Naive thymus-derived CD8-positive, alpha-beta T cell (primary cell): ENCODE measurements around the gene HAUS2. TPM values are rescaled to one million over a fixed set of nuclear protein-coding genes. Genes with fewer than 3 reads are reported as not detected.
"Not testable (repeated sequence)": the region's sequence is repeated elsewhere in the genome, so short reads cannot be mapped to it uniquely, and the experiment has no call there.

Experiments
- ATAC-seq, 2 donors: fragments of 150-1000 bp; cut with Tn5 transposase in 1 of 2; sonication (Bioruptor Pico), chemical (Tn5 transposase) in 1 of 2; 1 replicate in 1 of 2; 2 replicates in 1 of 2; pipeline ENCODE4 v1.10.0; 2021; ENCODE audit warnings: mild to moderate bottlenecking in 2 of 2, moderate library complexity in 2 of 2
- POLR2A ChIA-PET: fragments of 350-600 bp; sonication (Branson Sonifier 250); formaldehyde crosslinking; loops from one replicate; lab custom pipeline; 2021; ENCODE audit warnings: antibody characterized with exemption; lab: Charles Lee
- DNase-seq, 10 donors: peaks; one replicate each; pipeline versions ENCODE4 v3.0.0 to v3.0.0-alpha.2; 2020 to 2022
- H3K27ac Mint-ChIP-seq, 10 donors: one replicate each; pipeline ENCODE4 v1.8.0; 2020 to 2022; ENCODE audit warnings: mild to moderate bottlenecking in 10 of 10, mixed read lengths in 10 of 10, moderate library complexity in 4 of 10, inconsistent platforms in 1 of 10
- H3K27me3 Mint-ChIP-seq, 5 donors: one replicate each; pipeline ENCODE4 v1.8.0; 2021 to 2022; ENCODE audit warnings: mixed read lengths in 5 of 5
- H3K36me3 Mint-ChIP-seq, 3 donors: one replicate each; pipeline ENCODE4 v1.8.0; 2020 to 2022; ENCODE audit warnings: mixed read lengths in 3 of 3, mild to moderate bottlenecking in 2 of 3, inconsistent platforms in 1 of 3
- H3K4me1 Mint-ChIP-seq, 4 donors: one replicate each; pipeline ENCODE4 v1.8.0; 2021 to 2022; ENCODE audit warnings: mixed read lengths in 4 of 4
- H3K4me3 Mint-ChIP-seq, 10 donors: one replicate each; pipeline ENCODE4 v1.8.0; 2020 to 2022; ENCODE audit warnings: mild to moderate bottlenecking in 10 of 10, mixed read lengths in 10 of 10, moderate library complexity in 6 of 10, inconsistent platforms in 1 of 10
- H3K9me3 Mint-ChIP-seq, 9 donors: one replicate each; pipeline ENCODE4 v1.8.0; 2020 to 2022; ENCODE audit warnings: mixed read lengths in 9 of 9, mild to moderate bottlenecking in 3 of 9, inconsistent platforms in 1 of 9, moderate library complexity in 1 of 9
- polyA plus RNA-seq, 3 donors: library from polyadenylated mRNA; unstranded; fragments of 300-500 nt; fragmentation: Illumina TruSeq; gene quantifications; one replicate each; pipeline ENCODE4 v1.2.3, GENCODE V29; 2021
- total RNA-seq, 8 experiments: library from RNA in 2 of 8; stranded (reverse) in 2 of 8; gene quantifications; one replicate each; pipeline ENCODE4 v1.2.3 and lab custom pipeline; 2021 to 2026

The HAUS2 gene
- total and polyA plus RNA-seq, 5 experiments from 2014 or later: 19.1 to 25.4 (median 21.1) TPM

DNA sequence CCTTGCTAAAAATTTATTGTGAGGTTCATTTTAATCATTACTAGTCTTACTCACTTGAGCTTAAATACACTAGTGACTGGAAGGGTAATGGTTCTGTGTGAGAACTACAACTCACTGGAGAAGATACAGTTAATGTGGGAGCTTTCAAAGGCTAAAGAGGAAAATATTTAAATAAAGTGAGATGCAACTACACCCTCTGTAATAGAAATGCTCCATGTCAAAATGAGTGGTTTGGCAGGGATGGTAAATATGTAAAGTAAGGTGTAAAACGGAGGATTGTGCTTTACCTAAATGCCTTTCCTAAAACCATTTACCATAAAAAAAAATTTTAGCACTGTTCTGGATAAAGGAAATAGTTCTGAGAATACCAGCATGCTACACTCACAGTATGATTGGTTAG lies 15.4 kb upstream of the HAUS2 start:
- H3K27me3 Mint-ChIP-seq: no peaks in the 10 kb centered on the region
- no peak overlapping the region for H3K4me3 Mint-ChIP-seq
- ATAC-seq (no peak), DNase-seq (no peak)
- peak overlapping the region in 1 of 10 donors; percentile 53 for H3K27ac Mint-ChIP-seq
- H3K4me1 Mint-ChIP-seq: no peaks in the 10 kb centered on the region
- H3K9me3 Mint-ChIP-seq: no peaks in the 10 kb centered on the region
- POLR2A ChIA-PET: interaction anchor here (1.1 kb wide), 1 partner anchor 48 kb away, joined by 4 read pairs; no protein-coding TSS in a partner anchor
- peaks cover 0 to 49% (median 4%) of the 10 kb centered on the region in 3 donors for H3K36me3 Mint-ChIP-seq

DNA sequence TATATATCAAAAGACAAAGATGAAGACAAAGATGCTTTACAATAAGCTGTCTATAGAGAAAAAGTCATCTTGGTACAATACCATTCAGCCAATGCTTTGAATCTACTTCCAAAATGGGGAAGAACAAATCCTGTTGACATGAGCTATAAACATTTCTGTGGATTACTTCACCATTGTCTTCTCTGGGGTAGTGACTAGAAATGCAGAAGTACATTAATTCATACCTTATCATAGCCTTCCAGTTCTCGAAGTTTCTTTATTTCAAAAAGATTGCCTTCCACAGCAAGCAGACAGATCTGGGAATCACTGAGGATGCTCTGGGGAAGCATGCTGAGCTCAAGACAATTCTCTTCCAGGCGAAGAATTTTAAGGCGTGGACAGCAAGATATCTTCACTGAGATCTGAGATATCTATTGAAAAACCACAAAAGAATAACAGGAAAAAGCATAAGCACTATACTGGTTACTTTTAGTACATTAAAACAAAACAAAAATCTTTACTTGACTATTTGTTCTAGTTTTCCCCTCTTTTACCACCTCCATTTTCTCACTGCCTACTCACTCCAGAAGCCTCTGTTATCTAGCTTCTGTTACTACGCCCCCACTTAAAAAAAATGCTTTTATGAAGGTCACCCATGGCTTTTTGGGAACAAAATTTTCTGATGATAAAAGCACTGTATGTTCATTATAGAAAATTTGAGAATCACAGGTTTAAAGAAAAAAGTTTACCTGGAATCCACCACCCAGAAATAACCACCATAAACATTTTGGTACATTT lies 3.6 kb upstream of the HAUS2 start:
- Mint-ChIP-seq H3K4me1 (peaks cover 25 to 41% (median 37%) of the 10 kb centered on the region in 4 donors), H3K27ac (peak overlapping the region in 5 of 10 donors; percentile 3 to 75 (median 40)), H3K36me3 (peaks cover 0 to 43% (median 6%) of the 10 kb centered on the region in 3 donors), H3K27me3 (no peaks in the 10 kb centered on the region), H3K9me3 (no peaks in the 10 kb centered on the region), H3K4me3 (no peak overlapping the region)
- POLR2A ChIA-PET: no interaction called here
- DNase-seq (no peak), ATAC-seq (no peak)

DNA sequence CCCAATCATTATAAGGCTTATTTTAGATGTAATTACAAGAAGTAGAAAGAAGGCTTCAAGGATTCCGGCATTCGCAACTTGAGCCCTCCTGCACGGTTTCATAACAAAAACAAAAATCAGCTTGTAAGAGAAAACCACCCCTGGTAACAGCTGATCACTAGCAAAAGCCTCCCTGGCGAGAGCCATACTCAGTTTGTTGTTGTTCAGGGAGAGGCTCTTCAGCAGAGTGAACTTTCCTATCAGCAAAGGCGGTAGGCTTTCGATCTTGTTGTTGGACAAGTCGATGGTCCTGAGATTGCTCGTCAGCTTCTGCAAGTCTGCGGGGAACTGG lies 755 bp upstream of the HAUS2 start:
- ATAC-seq (peak in 1 of 2 donors; percentile 6), DNase-seq (peak in 1 of 10 donors; percentile 36)
- Mint-ChIP-seq H3K4me1 (peaks cover 25 to 57% (median 49%) of the 10 kb centered on the region in 4 donors), H3K9me3 (no peaks in the 10 kb centered on the region), H3K4me3 (peak overlapping the region; percentile 92 to 99 (median 95)), H3K27ac (peak overlapping the region; percentile 75 to 99 (median 98)), H3K36me3 (peaks cover 0 to 29% (median 6%) of the 10 kb centered on the region in 3 donors), H3K27me3 (no peaks in the 10 kb centered on the region)
- POLR2A ChIA-PET: interaction anchor here (0.6 to 4.0 kb wide), 9 partner anchors 26 to 66 kb away, joined by 3 to 25 read pairs (median 7); partner anchors contain the start of genes STARD9 and ZNF106

DNA sequence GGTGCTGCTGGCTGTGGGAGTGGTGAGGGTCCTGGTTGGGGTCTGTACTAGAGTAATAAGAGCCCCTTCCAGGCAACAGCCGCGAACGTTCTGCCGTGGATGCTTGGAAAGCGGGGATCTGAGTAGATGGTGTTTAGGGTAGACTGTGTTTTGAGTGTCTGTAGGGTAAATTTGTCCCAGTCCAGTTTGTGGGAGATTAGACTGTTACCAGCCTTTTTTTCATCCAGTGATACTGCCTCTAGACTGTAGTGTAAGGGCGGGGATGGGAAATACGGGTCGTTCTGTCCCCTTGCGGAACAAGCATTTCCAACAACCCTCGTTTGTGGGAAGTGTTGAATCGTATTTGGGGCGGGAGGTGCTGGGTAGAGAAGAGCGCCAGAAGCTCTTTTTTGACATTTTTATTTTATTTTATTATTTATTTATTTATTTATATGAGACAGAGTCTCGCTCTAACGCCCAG lies 424 bp downstream of the HAUS2 start:
- Mint-ChIP-seq H3K27ac (peak overlapping the region; percentile 93 to 99 (median 98)), H3K27me3 (no peaks in the 10 kb centered on the region), H3K4me1 (peaks cover 28 to 66% (median 53%) of the 10 kb centered on the region in 4 donors), H3K36me3 (peaks cover 0 to 24% (median under 1%) of the 10 kb centered on the region in 3 donors), H3K9me3 (no peaks in the 10 kb centered on the region), H3K4me3 (peak overlapping the region; percentile 92 to 99 (median 95))
- POLR2A ChIA-PET: interaction anchor here (0.8 to 4.0 kb wide), 10 partner anchors 9 to 117 kb away, joined by 3 to 25 read pairs (median 6); partner anchors contain the start of genes SNAP23, STARD9 and ZNF106
- ATAC-seq (peak; percentile 38 to 62), DNase-seq (peak in 1 of 10 donors; percentile 7)

DNA sequence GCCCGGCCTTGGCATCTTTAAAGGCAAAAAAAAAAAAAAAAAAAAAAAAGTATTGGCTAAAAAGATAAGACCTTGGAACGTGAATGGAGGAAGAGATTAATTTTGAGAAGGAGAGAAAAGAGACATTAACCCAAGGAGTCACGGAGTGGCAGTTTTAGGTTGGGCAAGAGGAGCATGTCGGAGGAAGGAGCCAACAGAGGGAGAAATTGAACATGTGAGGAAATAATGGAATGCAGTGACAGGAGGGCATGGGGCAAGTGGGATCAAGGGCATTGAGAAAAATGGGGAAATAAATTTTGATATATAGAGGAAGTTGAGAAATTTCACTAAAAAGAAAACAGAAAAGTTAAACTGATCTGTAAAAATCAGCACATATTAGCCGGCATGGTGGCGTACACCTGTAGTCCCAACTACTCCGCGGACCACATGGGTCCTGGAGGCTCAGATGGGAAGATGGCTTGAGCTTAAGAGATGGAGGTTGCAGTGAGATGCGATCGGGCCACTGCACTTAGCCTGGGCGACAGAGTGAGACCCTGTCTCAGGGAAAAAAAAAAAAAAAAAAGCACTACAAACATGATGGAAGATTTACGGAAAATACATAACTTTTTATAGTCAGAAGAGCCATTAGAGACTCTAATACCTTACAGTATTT lies 1.2 kb downstream of the HAUS2 start:
- DNase-seq (no peak), ATAC-seq (no peak)
- Mint-ChIP-seq H3K9me3 (no peaks in the 10 kb centered on the region), H3K27ac (peak overlapping the region; percentile 36 to 98 (median 88)), H3K4me1 (peaks cover 28 to 66% (median 55%) of the 10 kb centered on the region in 4 donors), H3K36me3 (peaks cover 0 to 19% (median 0%) of the 10 kb centered on the region in 3 donors), H3K4me3 (peak overlapping the region; percentile 50 to 99 (median 94)), H3K27me3 (no peaks in the 10 kb centered on the region)
- POLR2A ChIA-PET: interaction anchor here (0.8 to 4.0 kb wide), 5 partner anchors 10 to 56 kb away, joined by 3 to 25 read pairs (median 9); partner anchors contain the start of gene STARD9

DNA sequence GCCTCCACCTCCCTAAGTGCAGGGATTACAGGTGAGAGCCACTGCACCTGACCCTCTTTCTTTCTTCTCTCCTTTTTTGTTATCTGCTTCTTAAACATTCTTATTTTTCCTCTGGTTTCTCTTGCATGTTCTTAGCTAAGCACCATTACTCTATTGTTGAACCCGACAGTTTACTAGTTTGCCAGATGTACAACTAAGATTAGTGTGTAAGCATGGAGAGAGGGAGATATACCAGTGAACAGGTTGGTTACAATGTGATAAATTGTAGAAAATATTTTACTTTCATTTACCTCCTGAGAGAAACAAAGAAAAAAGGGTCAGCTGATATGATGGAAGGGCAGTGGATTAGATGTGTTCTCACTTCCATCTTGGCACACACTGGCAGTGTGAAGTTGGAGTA lies 4.9 kb downstream of the HAUS2 start:
- ATAC-seq (no peak), DNase-seq (no peak)
- POLR2A ChIA-PET: no interaction called here
- no peak overlapping the region for H3K4me3 Mint-ChIP-seq
- peaks cover 12 to 45% (median 33%) of the 10 kb centered on the region in 4 donors for H3K4me1 Mint-ChIP-seq
- no peaks in the 10 kb centered on the region for H3K27me3 Mint-ChIP-seq
- H3K27ac Mint-ChIP-seq: peak overlapping the region in 5 of 10 donors; percentile 2 to 35 (median 11)
- no peaks in the 10 kb centered on the region for H3K9me3 Mint-ChIP-seq
- peaks cover 0 to 20% (median 0%) of the 10 kb centered on the region in 3 donors for H3K36me3 Mint-ChIP-seq

DNA sequence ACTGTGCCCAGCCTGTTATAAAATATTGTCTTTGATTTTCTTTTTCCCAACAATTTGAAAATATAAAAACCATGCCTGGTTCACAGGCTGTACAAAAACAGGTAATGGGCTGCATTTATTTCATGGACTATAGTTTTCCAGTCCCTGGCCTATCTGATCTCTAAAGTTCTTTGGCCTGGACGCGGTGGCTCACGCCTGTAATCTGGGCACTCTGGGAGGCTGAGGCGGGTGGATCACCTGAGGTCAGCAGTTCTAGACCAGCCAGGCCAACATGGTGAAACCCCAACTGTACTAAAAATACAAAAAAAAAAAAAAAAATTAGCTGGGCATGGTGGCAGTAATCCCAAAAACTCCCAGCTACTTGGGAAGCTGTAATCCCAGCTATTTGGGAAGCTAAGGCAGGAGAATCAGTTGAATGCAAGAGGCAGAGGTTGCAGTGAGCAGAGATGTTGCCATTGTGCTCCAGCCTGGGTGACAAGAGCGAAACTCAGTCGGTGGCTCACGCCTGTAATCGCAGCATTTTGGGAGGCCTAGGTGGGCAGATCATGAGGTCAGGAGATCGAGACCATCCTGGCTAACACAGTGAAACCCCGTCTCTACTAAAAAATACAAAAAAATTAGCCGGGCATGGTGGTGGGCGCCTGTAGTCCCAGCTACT lies 8.0 kb downstream of the HAUS2 start:
- H3K36me3 Mint-ChIP-seq: peaks cover 0 to 46% (median 2%) of the 10 kb centered on the region in 3 donors
- not testable (repeated sequence) for H3K27me3 Mint-ChIP-seq, H3K9me3 Mint-ChIP-seq, H3K4me3 Mint-ChIP-seq, ATAC-seq
- DNase-seq: peak in 1 of 10 donors; percentile 15
- POLR2A ChIA-PET: interaction anchor here (0.7 to 1.0 kb wide), 3 partner anchors 24 to 881 kb away, joined by 3 to 10 read pairs (median 4); no protein-coding TSS in a partner anchor
- peak overlapping the region in 1 of 10 donors; percentile 67 for H3K27ac Mint-ChIP-seq
- peaks cover 3 to 24% (median 13%) of the 10 kb centered on the region in 4 donors for H3K4me1 Mint-ChIP-seq

DNA sequence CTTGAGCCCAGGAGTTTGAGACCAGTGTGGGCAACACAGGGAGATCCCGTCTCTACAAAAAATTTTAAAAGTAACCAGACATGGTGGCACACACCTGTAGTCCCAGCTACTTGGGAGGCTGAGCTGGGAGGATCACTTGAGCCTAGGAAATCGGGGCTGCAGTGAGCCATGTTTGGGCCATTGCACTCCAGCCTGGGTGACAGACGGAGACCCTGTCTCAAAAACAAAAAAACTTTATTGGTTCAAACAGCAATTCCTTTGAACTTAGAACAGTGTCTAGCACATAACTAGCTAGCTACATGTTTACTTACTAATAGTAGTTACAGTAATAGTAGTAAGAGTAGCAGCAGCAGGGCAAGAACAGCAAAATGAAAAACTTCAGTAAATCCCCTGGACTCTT lies 10.1 kb downstream of the HAUS2 start:
- Mint-ChIP-seq H3K27ac (no peak overlapping the region), H3K9me3 (no peaks in the 10 kb centered on the region), H3K36me3 (peaks cover 0 to 57% (median 5%) of the 10 kb centered on the region in 3 donors), H3K4me3 (no peak overlapping the region), H3K4me1 (peaks cover 0 to 12% (median 7%) of the 10 kb centered on the region in 4 donors), H3K27me3 (no peaks in the 10 kb centered on the region)
- POLR2A ChIA-PET: no interaction called here
- no peak for ATAC-seq
- DNase-seq: no peak

DNA sequence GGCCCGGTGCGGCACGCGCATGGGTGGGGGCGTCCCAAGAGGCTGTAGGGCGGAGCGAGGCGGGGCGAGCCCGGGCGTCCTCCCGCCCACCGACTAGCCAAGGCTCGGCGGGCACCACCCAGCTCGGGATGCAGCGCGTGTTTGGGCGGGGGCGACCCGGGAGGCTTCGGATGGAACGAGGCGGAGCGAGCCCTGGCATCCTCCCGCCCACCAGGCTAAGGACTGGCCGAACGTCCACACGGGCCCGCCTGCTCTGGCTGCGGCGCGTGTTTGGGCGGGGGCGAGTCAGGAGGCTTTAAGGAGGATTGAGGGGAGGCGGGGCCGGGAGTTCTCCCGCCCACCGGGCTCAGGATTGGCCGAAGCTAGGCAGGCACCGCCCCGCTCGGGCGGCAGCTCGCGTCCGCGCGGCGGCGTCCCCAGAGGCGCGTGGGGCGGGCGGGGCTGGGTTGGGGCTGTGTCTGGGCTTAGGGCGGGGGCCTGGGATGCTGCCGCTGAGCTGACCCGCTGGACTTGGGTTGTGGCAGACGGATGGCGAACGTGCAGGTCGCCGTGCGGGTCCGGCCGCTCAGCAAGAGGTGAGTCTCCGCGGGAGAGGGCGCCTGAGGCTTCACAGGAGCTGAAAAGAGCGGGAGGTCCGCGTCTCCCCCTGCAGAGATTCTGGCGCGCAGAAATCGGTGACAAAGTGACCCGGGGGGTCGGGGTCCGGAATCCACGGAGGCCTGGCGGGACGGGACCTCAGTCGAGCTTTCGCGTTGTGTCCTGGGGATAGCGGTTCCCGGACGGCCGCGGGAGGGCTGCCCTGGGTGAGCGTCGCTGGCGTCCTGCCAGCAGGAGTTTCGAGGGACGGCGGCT lies 26.8 kb downstream of the HAUS2 start, which contains the start of gene STARD9:
TSS of gene STARD9 (plus strand) at position 419 of the 852 bp plus-strand sequence. CDS start at position 529, 110 bp downstream.
- peak; percentile 89 to 94 for ATAC-seq
- Mint-ChIP-seq H3K27ac (peak within 1 kb of the TSS; percentile 13 to 94 (median 86)), H3K36me3 (peaks cover 0 to 3% (median 0%) of the 10 kb centered on the region in 3 donors), H3K27me3 (peaks cover 0 to 10% (median 0%) of the 10 kb centered on the region in 5 donors), H3K9me3 (no peaks in the 10 kb centered on the region), H3K4me3 (peak within 1 kb of the TSS; percentile 87 to 97 (median 92)), H3K4me1 (peaks cover 11 to 33% (median 32%) of the 10 kb centered on the region in 4 donors)
- peak; percentile 88 to 98 (median 92) for DNase-seq
- POLR2A ChIA-PET: interaction anchor here (0.6 to 2.9 kb wide), 14 partner anchors 8 to 302 kb away, joined by 3 to 14 read pairs (median 4); partner anchors contain the start of genes GANC, HAUS2, LRRC57 and SNAP23

DNA sequence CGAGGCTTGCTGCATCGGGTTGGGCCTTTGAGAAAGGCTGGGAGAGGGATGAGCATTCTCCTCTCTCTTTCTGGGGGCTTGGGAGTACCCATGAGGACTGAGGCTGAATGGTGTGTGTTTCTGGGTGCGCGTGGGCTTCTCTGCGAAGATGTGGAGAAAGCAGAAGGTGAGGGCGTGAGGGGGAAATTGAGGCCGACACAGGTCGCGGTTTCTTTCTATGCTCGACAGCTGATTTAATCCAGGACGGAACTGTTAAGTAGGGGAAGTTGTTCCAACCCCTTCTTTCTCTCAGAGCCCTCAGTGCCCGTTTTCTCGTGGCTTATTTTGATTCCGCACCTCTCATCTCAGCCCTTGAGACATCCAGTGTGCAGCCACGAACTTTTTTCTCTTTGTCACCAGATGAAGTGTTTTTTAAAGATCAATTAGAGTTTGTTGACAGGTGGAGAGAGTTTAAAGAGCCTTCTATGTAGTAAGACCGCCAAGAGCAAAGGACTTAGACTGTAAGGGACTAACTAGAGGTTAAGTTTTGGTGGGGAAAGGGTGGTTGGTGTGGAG lies 27.5 kb downstream of the HAUS2 start:
- ATAC-seq (no peak), DNase-seq (peak in 1 of 10 donors; percentile 6)
- peak overlapping the region; percentile 87 to 97 (median 92) for H3K4me3 Mint-ChIP-seq
- peak overlapping the region; percentile 13 to 92 (median 82) for H3K27ac Mint-ChIP-seq
- peaks cover 0 to 10% (median 0%) of the 10 kb centered on the region in 5 donors for H3K27me3 Mint-ChIP-seq
- peaks cover 0 to 3% (median 0%) of the 10 kb centered on the region in 3 donors for H3K36me3 Mint-ChIP-seq
- POLR2A ChIA-PET: interaction anchor here (0.6 to 2.9 kb wide), 10 partner anchors 8 to 303 kb away, joined by 3 to 14 read pairs (median 7); partner anchors contain the start of genes GANC, HAUS2, LRRC57 and TMEM87A
- peaks cover 16 to 40% (median 38%) of the 10 kb centered on the region in 4 donors for H3K4me1 Mint-ChIP-seq
- no peaks in the 10 kb centered on the region for H3K9me3 Mint-ChIP-seq
